A549 (cell line): Measurements from ENCODE around the gene MSL1. TPM values are rescaled to one million over a fixed set of nuclear protein-coding genes. Genes with fewer than 3 reads are reported as not detected.

ENCODE experiments used
- ATAC-seq, 2 experiments: fragments of 200-7000 bp in 1 of 2; fragments of >200 bp in 1 of 2; cut with Nextera tagmentation in 1 of 2; cut with Tn5 transposase in 1 of 2; 3 replicates each; pipeline versions ENCODE4 v1.8.0 to v1.9.1; 2018 to 2020; ENCODE audit warnings: mild to moderate bottlenecking in 1 of 2, moderate library complexity in 1 of 2
- CTCF ChIA-PET: fragments of 300-600 bp; sonication (Branson Sonifier 250); formaldehyde crosslinking; extraction: SDS; loops from one replicate; lab custom pipeline; 2021; ENCODE audit warnings: antibody characterized with exemption, inconsistent platforms; lab: Yijun Ruan, JAX
- POLR2A ChIA-PET: fragments of 350-600 bp; formaldehyde crosslinking; extraction: SDS; loops from one replicate; lab custom pipeline; 2021; ENCODE audit warnings: antibody characterized with exemption, inconsistent platforms; lab: Yijun Ruan, JAX
- DNase-seq, 2 experiments: peaks; one replicate each; pipeline versions ENCODE4 v3.0.0 to v3.0.0-alpha.2; 2011 to 2016; ENCODE audit warnings: low read depth in 1 of 2, low spot score in 1 of 2
- FAIRE-seq: peaks from 2 replicates; lab custom pipeline; 2011; peaks lifted over from hg19 to GRCh38; lab: Jason Lieb, UNC
- H3K27ac ChIP-seq, 2 experiments: fragments of >200 bp; sonication (Bioruptor Twin); formaldehyde crosslinking; 3 replicates each; pipeline ENCODE4 v1.5.1; 2016 to 2017
- H3K4me1 ChIP-seq: fragments of >200 bp; sonication (Bioruptor Twin); formaldehyde crosslinking; 3 replicates; pipeline ENCODE4 v1.6.1; 2016
- H3K4me2 ChIP-seq: fragments of >200 bp; sonication (Bioruptor Twin); formaldehyde crosslinking; 3 replicates; pipeline ENCODE4 v1.6.1; 2016
- H3K4me3 ChIP-seq: fragments of >200 bp; sonication (Bioruptor Twin); formaldehyde crosslinking; 3 replicates; pipeline ENCODE4 v1.5.1; 2016
- H3K9me3 ChIP-seq: fragments of >200 bp; sonication (Bioruptor Twin); formaldehyde crosslinking; 3 replicates; pipeline ENCODE4 v1.6.1; 2016
- CEBPB ChIP-seq, 2 experiments: fragments of >200 bp in 1 of 2; sonication (Bioruptor Twin) in 1 of 2; formaldehyde crosslinking in 1 of 2; IDR thresholded peaks; 2 replicates each; pipeline ENCODE4 v1.6.1; 2012 to 2016
- FOSB ChIP-seq: fragments of 250-450 bp; sonication (Bioruptor Pico); IDR thresholded peaks from 2 replicates; pipeline ENCODE4 v1.5.0; 2020; ENCODE audit warnings: mild to moderate bottlenecking, moderate library complexity
- FOXS1 ChIP-seq: fragments of 250-450 bp; sonication (Bioruptor Pico); IDR thresholded peaks from 2 replicates; pipeline ENCODE4 v1.5.0; 2020; ENCODE audit warnings: mild to moderate bottlenecking, moderate library complexity
- HDAC2 ChIP-seq: fragments of 200-600 bp; sonication (generic); IDR thresholded peaks from 2 replicates; pipeline ENCODE4 v1.6.1; 2016
- HOXA7 ChIP-seq: fragments of 250-450 bp; sonication (Bioruptor Pico); IDR thresholded peaks from 2 replicates; pipeline ENCODE4 v1.5.0; 2020; ENCODE audit warnings: mild to moderate bottlenecking, moderate library complexity
- HOXB5 ChIP-seq: fragments of 250-450 bp; sonication (Bioruptor Pico); IDR thresholded peaks from 2 replicates; pipeline ENCODE4 v1.5.0; 2020; ENCODE audit warnings: mild to moderate bottlenecking, moderate library complexity
- KDM1A ChIP-seq: fragments of 200-600 bp; sonication (generic); IDR thresholded peaks from 2 replicates; pipeline ENCODE4 v1.6.1; 2016; ENCODE audit warnings: low read depth, mild to moderate bottlenecking
- KDM5A ChIP-seq: fragments of 200-600 bp; sonication (generic); IDR thresholded peaks from 2 replicates; pipeline ENCODE4 v1.6.1; 2016; ENCODE audit warnings: antibody characterized with exemption, mild to moderate bottlenecking
- POLR2AphosphoS2 ChIP-seq: conservative IDR thresholded peaks from 2 replicates; pipeline ENCODE4 v1.6.1; 2012; ENCODE audit warnings: low read length, improper control_type of control experiment, inconsistent platforms
- SREBF2 ChIP-seq: fragments of 450-650 bp; IDR thresholded peaks from 2 replicates; pipeline ENCODE4 v1.6.1; 2014; ENCODE audit warnings: mild to moderate bottlenecking, moderate library complexity
- TP53 ChIP-seq: fragments of 250-450 bp; sonication (Bioruptor Pico); IDR thresholded peaks from 2 replicates; pipeline ENCODE4 v1.5.0; 2021; ENCODE audit warnings: mild to moderate bottlenecking, moderate library complexity
- ZNF302 ChIP-seq: fragments of 250-450 bp; sonication (Bioruptor Pico); IDR thresholded peaks from 2 replicates; pipeline ENCODE4 v1.9.0; 2021; ENCODE audit warnings: inconsistent platforms, mild to moderate bottlenecking, moderate library complexity
- WGBS: methylation state at CpG from one replicate; pipeline ENCODE4 v1.1.6; 2017; ENCODE audit errors: missing lambda C conversion rate; 5-methylcytosine and 5-hydroxymethylcytosine counted together
- polyA plus RNA-seq, 4 experiments: library from polyadenylated mRNA; depleted of rRNA in 3 of 4; stranded (reverse); fragments of >200 nt; fragmentation: RNase III in 1 of 4; extraction: RNeasy Plus Mini Kit Qiagen cat#74134 plus additional on column Dnase treatment in 1 of 4; gene quantifications; 2 replicates in 3 of 4; 3 replicates in 1 of 4; pipeline ENCODE4 v1.2.3, GENCODE V29; 2011 to 2017
- TF ChIP-seq, protein P1 (sequence below): fragments of 450-650 bp; IDR thresholded peaks from 2 replicates; pipeline ENCODE4 v1.6.1; 2014; ENCODE audit warnings: antibody characterized with exemption
- TF ChIP-seq, protein P2 (sequence below): fragments of 150-350 bp; IDR thresholded peaks from 2 replicates; pipeline ENCODE4 v1.6.1; 2014; ENCODE audit warnings: low read depth, mild to moderate bottlenecking, low read length
- TF ChIP-seq, protein P3 (sequence below): IDR thresholded peaks from 2 replicates; pipeline ENCODE4 v1.6.1; 2012
- TF ChIP-seq, protein P4 (sequence below): fragments of >200 bp; sonication (Bioruptor Twin); formaldehyde crosslinking; IDR thresholded peaks from 2 replicates; pipeline ENCODE4 v1.6.1; 2016
- TF ChIP-seq, protein P5 (sequence below): fragments of 200-600 bp; sonication (generic); IDR thresholded peaks from 2 replicates; pipeline ENCODE4 v1.6.1; 2016; ENCODE audit warnings: antibody characterized with exemption, mild to moderate bottlenecking, moderate library complexity
- TF ChIP-seq, protein P6 (sequence below): fragments of 250-450 bp; sonication (Bioruptor Pico); IDR thresholded peaks from 2 replicates; pipeline ENCODE4 v1.5.0; 2021; ENCODE audit warnings: mild to moderate bottlenecking, moderate library complexity, borderline replicate concordance

Gene MSL1
- polyA plus RNA-seq, 2 of the 4 experiments (the other 2 are of a cell fraction): 64.8 to 95.1 TPM

DNA sequence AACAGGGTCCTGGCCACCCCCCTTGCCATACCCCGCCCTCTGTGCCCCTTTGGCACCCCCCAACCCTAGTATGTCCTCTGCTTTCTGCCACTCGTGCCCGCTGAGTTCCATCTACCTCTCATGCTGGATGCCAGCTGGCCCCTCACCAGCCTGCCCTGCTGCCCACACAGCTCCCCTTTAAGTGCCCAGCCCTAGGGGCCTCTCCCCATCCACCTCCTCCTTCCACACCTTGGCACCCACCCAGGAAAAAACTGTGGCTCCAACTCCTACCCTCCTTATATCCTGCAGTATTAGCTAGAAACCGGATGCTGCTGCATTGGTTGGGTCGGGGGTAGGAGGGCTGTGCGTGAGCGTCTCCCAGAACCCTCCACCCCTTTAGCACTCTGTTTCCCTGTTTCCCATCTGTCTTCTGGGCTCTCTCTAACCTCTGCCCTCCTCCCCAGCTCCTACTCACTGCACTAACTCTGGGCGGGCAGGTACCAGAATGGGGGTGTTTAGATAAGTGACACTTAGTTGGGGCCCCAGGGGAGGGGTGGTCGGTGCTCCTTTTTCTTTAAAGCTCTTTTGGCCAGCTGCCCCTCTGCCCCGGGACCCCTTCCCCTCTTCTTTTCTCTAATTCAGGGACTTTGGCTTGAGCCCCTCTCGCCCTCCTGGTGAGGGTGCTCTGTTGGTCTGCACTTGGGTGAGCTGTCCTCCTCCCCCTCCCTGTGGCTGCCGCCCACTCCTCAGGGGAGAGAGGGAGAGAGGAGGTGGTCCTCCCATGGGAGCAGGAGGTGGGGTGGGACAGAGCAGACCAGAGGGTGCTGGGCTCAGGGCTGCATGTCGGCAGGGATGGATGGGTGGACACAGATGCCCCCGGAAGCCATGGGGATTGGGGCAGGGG lies 31.3 kb upstream of the MSL1 start:
- no peak for FAIRE-seq
- ChIA-PET POLR2A (interaction anchor here (1.3 to 1.7 kb wide), 2 partner anchors 11 to 36 kb away, joined by 5 to 7 read pairs; partner anchors contain the start of genes MED24 and NR1D1), CTCF (interaction anchor here (0.6 to 17.1 kb wide), 15 partner anchors 9 to 146 kb away, joined by 3 to 390 read pairs (median 5); partner anchors contain the start of genes NR1D1 and THRA)

DNA sequence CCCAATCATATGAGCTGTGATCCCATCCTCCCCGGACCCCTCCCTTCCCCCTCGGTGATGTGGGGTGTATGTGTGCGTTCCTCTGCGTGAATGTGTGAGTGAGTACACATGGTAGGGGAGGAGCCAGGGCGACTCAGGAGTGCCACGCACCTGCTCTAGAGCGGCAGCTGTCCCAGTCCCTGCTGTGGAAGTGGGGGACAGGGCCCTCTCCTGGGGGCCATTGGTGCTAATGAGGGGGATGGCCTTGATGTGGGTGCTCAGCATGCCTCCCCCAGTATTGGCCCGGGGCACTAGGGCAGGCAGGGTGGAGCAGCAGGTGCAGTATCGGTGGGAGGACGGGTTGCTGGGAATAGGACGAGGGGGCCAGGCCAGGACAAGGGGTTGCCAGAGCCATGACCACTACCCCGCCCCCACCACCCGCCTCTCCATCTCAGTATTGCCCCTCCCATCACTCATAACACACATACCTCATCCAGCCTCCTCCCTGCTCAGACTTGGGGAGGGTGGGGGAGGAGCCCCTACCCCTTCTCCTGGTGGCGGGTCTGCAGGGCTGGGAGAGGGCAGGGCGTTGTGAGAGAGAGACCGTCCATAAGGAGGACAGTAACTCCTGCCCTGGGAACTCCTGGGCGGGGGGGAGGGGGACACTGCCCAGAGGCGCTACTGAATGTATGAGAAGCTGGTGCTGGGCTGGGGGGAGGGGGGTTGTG lies 29.9 kb upstream of the MSL1 start:
- 81% methylated on average over 17 of the region's 18 CpGs for WGBS
- Histone ChIP-seq H3K4me2 (no peak overlapping the region), H3K27ac (peak overlapping the region in 1 of 2 experiments; percentile 18; a peak in 3 of 6 replicates), H3K4me1 (peaks cover 21% of the 10 kb centered on the region), H3K4me3 (no peak overlapping the region), H3K9me3 (no peaks in the 10 kb centered on the region)
- peak; percentile 97 for TF ChIP-seq POLR2AphosphoS2
- TF ChIP-seq, protein P1, sequence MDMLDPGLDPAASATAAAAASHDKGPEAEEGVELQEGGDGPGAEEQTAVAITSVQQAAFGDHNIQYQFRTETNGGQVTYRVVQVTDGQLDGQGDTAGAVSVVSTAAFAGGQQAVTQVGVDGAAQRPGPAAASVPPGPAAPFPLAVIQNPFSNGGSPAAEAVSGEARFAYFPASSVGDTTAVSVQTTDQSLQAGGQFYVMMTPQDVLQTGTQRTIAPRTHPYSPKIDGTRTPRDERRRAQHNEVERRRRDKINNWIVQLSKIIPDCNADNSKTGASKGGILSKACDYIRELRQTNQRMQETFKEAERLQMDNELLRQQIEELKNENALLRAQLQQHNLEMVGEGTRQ: no peak
- FAIRE-seq (no peak), ATAC-seq (0 out of 6 replicates have a peak, but pooled peaks have one; percentile 2 to 4), DNase-seq (no peak)
- POLR2A ChIA-PET: no interaction called here
- CTCF ChIA-PET: interaction anchor here (0.6 to 17.1 kb wide), 7 partner anchors 8 to 79 kb away, joined by 3 to 390 read pairs (median 5); partner anchors contain the start of genes NR1D1 and THRA

More for the DNA sequence above, 31.3 kb upstream of the MSL1 start:
- ATAC-seq: no peak; a peak in 1 of 6 replicates
- TF ChIP-seq, protein P2, sequence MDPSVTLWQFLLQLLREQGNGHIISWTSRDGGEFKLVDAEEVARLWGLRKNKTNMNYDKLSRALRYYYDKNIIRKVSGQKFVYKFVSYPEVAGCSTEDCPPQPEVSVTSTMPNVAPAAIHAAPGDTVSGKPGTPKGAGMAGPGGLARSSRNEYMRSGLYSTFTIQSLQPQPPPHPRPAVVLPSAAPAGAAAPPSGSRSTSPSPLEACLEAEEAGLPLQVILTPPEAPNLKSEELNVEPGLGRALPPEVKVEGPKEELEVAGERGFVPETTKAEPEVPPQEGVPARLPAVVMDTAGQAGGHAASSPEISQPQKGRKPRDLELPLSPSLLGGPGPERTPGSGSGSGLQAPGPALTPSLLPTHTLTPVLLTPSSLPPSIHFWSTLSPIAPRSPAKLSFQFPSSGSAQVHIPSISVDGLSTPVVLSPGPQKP: no peak
- TF ChIP-seq FOSB (no peak), SREBF2 (no peak), KDM5A (no peak), HDAC2 (no peak), HOXB5 (CRISPR knock-in tag) (no peak), TP53 (CRISPR knock-in tag) (no peak), FOXS1 (no peak), HOXA7 (CRISPR knock-in tag) (no peak), ZNF302 (no peak), KDM1A (no peak), CEBPB (IDR thresholded peaks at IDR 0.05) (no peak)
- TF ChIP-seq, protein P3, sequence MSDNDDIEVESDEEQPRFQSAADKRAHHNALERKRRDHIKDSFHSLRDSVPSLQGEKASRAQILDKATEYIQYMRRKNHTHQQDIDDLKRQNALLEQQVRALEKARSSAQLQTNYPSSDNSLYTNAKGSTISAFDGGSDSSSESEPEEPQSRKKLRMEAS: no peak
- TF ChIP-seq, protein P4, sequence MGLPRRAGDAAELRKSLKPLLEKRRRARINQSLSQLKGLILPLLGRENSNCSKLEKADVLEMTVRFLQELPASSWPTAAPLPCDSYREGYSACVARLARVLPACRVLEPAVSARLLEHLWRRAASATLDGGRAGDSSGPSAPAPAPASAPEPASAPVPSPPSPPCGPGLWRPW: no peak
- TF ChIP-seq, protein P5, sequence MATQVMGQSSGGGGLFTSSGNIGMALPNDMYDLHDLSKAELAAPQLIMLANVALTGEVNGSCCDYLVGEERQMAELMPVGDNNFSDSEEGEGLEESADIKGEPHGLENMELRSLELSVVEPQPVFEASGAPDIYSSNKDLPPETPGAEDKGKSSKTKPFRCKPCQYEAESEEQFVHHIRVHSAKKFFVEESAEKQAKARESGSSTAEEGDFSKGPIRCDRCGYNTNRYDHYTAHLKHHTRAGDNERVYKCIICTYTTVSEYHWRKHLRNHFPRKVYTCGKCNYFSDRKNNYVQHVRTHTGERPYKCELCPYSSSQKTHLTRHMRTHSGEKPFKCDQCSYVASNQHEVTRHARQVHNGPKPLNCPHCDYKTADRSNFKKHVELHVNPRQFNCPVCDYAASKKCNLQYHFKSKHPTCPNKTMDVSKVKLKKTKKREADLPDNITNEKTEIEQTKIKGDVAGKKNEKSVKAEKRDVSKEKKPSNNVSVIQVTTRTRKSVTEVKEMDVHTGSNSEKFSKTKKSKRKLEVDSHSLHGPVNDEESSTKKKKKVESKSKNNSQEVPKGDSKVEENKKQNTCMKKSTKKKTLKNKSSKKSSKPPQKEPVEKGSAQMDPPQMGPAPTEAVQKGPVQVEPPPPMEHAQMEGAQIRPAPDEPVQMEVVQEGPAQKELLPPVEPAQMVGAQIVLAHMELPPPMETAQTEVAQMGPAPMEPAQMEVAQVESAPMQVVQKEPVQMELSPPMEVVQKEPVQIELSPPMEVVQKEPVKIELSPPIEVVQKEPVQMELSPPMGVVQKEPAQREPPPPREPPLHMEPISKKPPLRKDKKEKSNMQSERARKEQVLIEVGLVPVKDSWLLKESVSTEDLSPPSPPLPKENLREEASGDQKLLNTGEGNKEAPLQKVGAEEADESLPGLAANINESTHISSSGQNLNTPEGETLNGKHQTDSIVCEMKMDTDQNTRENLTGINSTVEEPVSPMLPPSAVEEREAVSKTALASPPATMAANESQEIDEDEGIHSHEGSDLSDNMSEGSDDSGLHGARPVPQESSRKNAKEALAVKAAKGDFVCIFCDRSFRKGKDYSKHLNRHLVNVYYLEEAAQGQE: no peak
- TF ChIP-seq, protein P6, sequence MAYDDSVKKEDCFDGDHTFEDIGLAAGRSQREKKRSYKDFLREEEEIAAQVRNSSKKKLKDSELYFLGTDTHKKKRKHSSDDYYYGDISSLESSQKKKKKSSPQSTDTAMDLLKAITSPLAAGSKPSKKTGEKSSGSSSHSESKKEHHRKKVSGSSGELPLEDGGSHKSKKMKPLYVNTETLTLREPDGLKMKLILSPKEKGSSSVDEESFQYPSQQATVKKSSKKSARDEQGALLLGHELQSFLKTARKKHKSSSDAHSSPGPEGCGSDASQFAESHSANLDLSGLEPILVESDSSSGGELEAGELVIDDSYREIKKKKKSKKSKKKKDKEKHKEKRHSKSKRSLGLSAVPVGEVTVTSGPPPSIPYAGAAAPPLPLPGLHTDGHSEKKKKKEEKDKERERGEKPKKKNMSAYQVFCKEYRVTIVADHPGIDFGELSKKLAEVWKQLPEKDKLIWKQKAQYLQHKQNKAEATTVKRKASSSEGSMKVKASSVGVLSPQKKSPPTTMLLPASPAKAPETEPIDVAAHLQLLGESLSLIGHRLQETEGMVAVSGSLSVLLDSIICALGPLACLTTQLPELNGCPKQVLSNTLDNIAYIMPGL (CRISPR knock-in tag): no peak
- 79% methylated on average over 14 of the region's 14 CpGs for WGBS
- peak overlapping the region in 1 of 2 experiments; percentile 1; a peak in 1 of 6 replicates for H3K27ac ChIP-seq
- no peak overlapping the region for H3K4me3 ChIP-seq
- no peak overlapping the region for H3K4me2 ChIP-seq
- no peak for DNase-seq
- H3K9me3 ChIP-seq: no peaks in the 10 kb centered on the region
- H3K4me1 ChIP-seq: peaks cover 21% of the 10 kb centered on the region
